Raji (cell line): ENCODE measurements around the gene CATSPER1.
A peak's percentile ranks its signal among the peaks of the same experiment; 100 is the strongest.

ENCODE experiments used
- POLR2A ChIP-seq: IDR thresholded peaks from 2 replicates; pipeline ENCODE4 v1.6.1; 2011; ENCODE audit warnings: low read depth, low read length, control low read depth; ENCODE audit not compliant: insufficient read depth

CATSPER1 gene

DNA sequence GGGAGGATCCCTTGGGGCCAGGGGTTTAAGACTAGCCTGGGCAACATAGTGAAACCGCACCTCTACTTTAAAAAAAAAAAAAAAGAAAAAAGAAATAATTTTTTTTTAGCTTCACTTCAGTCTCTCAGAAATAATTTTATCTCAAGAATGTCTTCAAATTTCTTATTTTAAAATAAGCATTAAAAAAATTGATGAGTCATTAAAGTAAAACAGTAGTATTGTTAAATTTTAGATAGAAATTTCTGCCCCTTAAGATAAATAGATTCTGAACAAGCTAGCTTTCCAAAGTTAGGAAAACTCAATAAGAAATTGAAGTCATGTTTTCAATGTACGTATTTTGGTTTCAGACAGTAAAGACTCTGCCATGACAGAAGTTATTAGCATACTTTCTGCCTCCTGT, 36.1 kb upstream of the CATSPER1 start:
- no peak for TF ChIP-seq POLR2A

DNA sequence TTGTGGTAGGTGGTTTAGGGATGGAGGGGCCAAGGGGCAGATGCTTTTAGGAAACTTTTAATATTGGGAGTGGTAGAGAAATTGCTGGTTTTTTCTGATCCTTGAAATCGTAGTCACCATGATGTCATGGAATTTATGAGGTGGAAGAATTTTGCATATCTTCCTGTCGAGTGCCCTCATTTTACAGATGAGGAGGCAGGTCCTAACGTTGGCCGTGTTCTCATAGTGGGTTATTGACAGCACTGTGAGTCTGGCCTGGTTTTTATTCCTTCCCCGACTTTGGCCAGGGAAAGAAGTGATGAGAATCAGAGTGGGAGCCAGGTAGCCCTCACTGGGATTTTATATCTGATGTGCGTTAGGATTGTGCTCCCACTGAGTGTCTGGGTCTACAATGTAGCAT, 35.0 kb upstream of the CATSPER1 start:
- no peak for TF ChIP-seq POLR2A

DNA sequence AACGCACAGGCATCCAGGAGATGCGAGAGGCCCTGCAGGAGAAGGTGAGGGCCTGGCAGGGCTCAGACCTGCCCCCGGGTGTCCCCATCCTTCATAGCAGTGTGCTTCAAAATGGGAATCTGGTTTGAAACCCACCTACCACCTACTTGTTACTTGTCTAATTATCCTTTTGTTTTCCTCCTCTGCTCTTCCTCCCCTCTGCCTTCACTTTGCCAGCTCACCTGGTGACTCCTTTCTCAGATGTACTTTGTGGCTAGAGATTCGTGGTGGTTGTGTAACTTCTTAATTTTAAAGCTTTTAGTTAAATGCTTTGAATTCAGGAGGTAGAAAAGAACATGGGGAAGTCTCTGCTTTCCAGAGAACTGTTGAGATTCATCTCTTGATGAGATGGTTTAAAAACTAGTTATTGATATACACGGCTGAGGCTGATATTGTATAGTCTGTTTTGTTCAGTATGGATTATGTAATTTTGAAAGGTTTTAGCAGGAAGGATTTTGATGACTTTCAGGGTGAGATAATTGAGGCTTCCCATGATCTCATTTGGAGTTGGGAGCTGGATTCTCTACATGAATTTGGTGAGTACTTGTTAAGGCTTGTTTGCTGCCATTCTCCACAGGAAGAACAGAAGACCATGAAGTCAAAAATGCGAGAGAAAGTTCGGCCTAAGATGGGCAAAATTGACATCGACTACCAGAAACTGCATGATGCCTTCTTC, 33.8 kb upstream of the CATSPER1 start:
- TF ChIP-seq POLR2A = no peak

DNA sequence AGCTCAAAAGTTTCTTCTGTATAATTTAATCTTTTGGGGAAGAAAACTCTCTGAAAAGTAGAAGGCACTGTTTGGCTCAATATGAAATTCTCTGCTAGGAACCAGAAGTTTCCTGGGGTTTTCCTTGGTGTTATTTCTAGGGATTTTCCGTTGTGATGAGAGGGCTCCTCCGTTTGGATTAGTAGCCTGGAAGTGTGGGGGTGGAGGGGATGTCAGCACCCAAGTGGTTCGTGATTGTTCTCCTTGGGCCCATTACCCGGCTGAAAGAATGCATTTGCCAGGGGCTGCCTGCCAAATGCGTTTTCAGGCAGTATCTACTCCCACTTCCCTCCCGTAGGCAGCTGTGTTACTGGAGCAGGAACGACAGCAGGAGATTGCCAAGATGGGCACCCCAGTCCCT, 30.2 kb upstream of the CATSPER1 start:
- TF ChIP-seq POLR2A = no peak

DNA sequence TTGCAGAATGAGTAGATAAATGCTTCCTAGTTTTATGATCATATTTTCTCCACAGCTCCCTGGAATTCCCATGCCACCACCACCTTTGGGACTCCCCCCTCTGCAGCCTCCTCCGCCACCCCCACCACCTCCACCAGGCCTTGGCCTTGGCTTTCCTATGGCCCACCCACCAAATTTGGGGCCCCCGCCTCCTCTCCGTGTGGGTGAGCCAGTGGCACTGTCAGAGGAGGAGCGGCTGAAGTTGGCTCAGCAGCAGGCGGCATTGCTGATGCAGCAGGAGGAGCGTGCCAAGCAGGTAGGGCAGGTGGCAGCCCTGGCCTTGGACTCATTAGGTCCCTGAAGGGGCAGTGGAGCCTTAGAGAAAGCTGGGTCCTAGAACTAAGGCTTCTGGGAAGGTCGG, 28.7 kb upstream of the CATSPER1 start:
- no peak for TF ChIP-seq POLR2A

DNA sequence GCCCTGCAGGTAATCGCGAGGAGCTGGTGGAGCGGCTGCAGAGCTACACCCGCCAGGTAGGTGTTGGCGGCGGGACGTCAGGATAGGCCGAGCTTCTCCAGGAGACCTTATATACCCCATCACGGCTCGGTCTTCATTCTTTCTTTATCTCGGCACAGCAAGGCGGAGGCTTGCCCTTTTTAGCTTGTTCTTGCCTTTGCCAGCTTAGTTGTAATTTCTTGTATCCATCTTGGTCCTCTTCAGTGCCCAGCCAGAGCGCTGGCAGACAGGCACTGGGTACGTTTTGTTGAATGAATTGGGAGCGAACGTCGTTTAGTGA, 26.3 kb upstream of the CATSPER1 start:
- no peak for TF ChIP-seq POLR2A

DNA sequence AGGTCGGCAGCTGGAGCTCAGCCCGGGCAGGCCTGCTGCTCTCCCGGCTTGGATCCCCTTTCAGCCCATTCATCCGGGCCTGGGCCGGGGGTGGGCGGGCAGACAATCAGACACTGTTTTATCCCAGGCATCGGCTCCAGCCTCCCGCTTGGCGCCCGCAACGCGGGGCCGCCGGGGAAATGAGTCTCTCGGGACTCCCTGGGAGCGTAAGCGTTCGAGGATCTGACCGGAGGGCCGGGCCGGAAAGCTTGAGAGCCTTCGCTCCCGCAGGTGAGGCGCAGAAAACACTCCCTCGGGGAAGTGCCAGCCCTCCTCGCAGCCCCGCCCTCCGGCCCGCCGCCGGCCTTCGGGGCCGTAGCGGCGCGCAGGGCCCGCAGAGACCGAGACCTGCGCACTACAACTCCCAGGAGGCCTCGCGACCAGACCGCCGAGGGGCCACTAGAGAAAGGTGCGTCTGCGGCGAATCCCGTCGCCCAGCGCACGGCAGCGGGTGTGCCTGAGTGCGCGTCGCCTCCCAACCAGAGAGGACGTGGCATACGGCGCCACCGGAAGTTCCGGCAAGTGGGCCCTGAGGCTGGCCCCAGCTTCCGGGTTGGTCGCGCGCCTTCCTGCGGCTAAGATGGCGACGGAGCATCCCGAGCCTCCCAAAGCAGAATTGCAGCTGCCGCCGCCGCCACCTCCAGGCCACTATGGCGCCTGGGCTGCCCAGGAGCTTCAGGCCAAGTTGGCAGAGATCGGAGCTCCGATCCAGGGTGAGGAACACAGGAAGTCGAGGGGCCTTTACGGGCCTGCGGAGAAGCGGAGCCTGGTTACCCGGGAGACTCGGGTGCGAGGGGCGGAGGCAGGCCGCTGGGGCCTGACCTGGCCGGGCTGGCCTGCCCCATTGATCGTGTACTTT, 25.7 kb upstream of the CATSPER1 start, which contains the start of gene SF3B2:
Gene SF3B2, plus strand, starts transcription at position 599 of the 898 bp plus-strand sequence. Its CDS starts 21 bp downstream, at position 620.
- peak; percentile 83 for TF ChIP-seq POLR2A

DNA sequence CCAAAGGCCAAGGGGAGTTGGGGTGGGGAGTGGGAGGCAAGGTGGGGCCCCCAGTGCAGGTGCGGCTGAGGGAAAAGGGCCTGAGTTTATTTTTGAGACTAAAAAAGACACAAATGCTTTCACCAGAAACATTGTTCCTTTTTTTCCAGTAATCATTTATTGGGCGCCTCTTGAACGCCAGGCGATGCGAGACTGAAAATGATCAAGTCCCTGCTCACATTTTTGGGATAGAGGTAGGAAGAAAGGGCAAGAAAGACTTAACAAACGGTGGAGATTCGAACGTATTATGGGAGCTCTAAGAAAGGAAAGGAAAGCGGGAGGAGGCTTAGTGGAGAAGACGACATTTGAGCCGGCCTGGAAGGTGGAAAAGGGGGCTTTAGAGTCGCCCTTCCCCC, 25.1 kb upstream of the CATSPER1 start:
- no peak for TF ChIP-seq POLR2A

DNA sequence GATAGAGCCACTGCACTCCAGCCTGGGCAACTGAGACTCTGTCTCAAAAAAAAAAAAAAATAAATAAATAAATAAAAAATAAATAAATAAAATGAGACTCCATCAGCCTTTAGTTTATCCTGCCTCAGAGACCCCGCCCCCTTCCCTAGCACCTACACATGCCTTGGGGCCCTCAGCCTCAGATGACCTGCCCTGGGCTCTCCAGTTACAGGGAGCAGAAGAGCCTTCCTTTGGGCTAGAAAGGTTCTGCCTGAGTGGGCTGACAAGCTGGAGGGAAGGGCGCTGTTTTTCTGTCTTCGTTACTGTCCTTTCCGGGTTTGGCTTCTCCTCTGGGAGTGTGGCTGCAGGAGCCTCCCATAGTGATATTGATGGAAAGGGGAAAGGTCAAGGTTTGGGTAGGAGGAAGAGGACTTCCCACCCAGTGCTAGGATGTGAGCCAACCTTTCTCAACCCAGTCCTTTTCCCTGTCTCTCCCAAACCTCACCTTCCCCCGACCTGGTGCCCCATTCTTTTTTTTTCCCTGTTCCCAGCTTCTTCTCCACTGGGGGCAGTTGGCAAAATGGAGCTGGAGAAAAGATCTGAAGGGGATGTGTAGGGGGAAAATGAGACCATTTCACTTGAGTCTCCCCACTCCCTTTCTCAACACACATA, 24.4 kb upstream of the CATSPER1 start:
- no peak for TF ChIP-seq POLR2A

DNA sequence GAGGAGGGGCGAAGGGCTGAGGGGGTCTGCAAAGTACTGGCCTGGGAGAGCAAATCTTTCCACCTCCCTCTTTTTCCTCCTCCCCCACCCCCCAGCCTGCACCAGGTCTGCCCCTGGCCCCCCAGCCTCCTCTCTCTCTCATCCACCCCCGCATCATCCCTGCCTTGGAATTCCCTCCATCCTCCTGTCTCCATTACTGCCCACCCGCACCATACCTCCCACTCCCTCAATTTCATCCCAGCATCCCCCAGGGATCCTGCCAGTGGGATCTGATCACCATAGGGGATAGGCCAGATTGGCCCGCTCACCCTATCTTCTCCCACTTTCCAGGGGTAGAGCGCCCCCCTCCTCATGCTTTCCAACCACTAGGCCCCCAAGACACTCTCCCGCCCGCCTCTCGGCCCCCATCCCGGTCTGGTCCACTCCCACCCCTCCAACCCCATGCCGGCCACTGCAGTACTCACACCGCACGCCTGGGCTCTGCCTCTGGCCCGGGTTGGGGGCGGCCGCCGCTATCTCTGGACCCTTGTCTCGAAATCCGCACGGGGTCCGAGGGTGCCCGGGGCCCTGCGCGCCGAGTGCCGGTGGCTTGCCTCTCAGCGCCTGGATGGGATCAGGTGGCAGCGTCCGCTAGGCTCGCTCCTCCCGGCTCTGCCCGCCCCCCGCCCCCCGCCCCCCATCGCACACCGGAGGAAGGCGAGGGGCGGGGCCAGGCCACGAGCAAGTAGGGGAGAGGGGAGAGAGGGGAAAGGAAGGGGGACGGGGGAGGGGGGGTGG, 22.5 kb upstream of the CATSPER1 start, which contains the start of gene GAL3ST3:
Gene GAL3ST3, minus strand, starts transcription at position 615 of the 777 bp plus-strand sequence. CDS start 3,746 bp downstream, outside the sequence.
- TF ChIP-seq POLR2A = no peak

DNA sequence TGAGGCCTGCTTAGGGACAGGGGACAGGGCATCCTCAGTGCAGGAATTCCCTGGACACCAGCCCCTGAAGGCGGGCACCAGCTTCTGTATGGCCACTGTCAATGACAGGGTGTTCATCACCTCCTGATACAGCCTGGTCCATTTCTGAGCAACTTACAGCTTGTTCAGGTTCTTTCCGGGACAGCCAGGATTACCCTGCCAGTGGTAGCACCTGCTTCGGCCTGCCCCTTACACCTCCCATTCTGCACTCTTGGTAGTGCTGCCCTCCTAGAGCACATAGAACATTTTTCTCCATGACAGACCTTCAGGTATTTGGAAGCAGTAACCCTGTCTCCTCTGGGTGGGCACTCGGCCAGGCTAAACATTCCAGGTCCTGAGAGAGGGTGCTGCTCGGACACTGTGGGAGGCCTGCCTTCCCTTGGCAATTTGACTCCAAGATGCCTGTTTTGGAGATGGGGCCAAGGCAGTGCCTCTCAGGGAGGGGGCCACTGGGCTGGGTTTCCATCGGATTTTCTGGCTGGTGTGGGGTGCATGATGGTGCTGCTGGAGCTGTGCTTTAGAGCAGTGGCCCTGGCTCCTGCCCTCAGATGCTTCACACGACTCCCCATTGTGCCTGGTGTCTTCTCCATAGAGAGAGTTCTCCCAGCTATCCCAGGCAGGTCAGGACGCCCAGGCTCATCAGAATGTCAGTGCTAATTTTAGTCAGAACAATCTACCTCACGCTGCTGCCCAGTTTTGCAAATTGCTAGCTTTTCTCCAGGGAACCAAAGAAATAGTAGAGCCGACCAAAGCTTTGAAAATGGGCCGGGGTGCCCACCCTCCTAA, 21.5 kb upstream of the CATSPER1 start:
- no peak for TF ChIP-seq POLR2A

DNA sequence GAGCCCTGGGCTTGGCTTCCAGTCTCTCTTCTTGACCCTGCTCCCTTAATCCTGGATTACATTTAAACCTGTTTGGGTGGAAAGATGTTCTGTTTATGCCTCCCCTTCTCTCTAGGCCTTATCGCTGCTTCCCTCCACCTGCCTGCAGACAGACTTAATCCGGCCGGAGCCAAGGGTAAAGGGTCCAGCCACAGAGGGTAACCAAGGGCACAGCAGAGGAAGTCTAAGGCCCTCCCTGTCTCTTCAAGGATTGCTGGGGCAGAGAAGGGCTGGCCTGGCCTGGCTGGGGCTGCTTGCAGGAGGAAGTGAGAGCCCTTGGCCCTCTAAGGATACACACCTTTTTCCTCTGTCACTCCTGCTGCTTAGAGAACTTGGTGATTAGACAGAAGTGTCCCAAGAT, 20.6 kb upstream of the CATSPER1 start:
- TF ChIP-seq POLR2A = no peak

DNA sequence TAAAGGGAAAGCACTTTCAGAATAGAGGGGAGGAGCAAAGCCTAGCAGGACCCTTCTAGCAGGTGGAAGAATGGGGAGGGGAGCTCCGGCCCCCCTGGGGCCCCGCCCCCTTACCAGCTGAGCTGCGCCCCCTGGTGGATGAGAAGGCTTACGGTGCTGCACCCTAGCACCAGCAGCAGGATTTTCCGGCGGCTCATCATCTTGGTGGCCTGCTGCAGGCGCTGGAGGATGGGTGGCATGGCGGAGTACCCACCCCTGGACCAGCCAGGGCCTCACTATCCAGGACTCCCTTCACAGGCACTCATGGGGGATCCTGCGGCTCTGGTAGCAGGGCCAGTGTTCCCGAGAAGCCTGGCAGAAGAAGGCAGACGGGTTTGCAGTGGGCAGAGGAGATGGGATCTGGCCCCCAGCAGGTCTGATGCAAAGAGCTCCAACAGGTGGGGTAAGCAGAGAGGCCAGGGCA, 18.9 kb upstream of the CATSPER1 start:
- TF ChIP-seq POLR2A = peak; percentile 53

DNA sequence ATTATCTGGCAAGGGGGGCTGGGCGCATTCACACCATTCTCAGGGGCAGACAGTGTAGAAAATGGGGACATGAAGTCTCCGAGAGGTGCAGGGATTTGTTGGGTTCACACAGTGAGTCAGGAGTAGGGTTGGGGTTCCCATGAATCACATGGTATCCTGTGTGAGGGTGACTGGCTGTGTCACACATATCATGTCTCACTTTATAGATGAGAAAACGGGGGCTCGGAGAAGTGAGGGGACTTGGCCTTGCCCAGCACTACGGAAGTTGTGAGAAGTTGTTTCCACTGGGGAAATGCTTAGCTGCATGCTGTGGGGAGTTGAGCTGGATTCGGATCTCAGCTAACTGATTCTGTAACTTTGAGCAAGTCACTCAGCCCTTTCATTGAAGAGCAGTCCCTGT, 18.5 kb upstream of the CATSPER1 start:
- no peak for TF ChIP-seq POLR2A
